B cell (primary cell): ENCODE measurements around the gene ATP9B. TPM values are rescaled to one million over a fixed set of nuclear protein-coding genes. Genes with fewer than 3 reads are reported as not detected.

Experiments
- ATAC-seq: fragments of 200-7000 bp; cut with Tn5 transposase; one replicate; pipeline ENCODE4 v1.10.0; 2021; ENCODE audit warnings: low read depth, mild to moderate bottlenecking, moderate number of reproducible peaks, moderate library complexity
- CTCF ChIA-PET: fragments of 350-600 bp; sonication (Branson Sonifier 250); formaldehyde crosslinking; loops from one replicate; lab custom pipeline; 2021; ENCODE audit warnings: antibody characterized with exemption, inconsistent platforms; lab: Charles Lee
- POLR2A ChIA-PET: fragments of 350-600 bp; sonication (Branson Sonifier 250); formaldehyde crosslinking; loops from one replicate; lab custom pipeline; 2021; ENCODE audit warnings: antibody characterized with exemption; lab: Charles Lee
- DNase-seq: peaks from one replicate; pipeline ENCODE4 v3.0.0; 2013
- H2AFZ ChIP-seq: 2 replicates; pipeline ENCODE4 v1.6.1; 2012; ENCODE audit warnings: mild to moderate bottlenecking, low read depth, low read length; ENCODE audit not compliant: insufficient read depth, poor library complexity, severe bottlenecking
- H3K27ac ChIP-seq, 2 donors: 1 replicate in 1 of 2; 2 replicates in 1 of 2; pipeline ENCODE4 v1.5.1; 2012 to 2013; ENCODE audit warnings: low read length in 2 of 2, mild to moderate bottlenecking in 2 of 2, moderate library complexity in 1 of 2
- H3K27me3 ChIP-seq, 4 experiments: fragments of 200-600 bp in 1 of 4; sonication (generic) in 1 of 4; replicated peaks in 1 of 4; 1 replicate in 2 of 4; 2 replicates in 2 of 4; pipeline versions ENCODE4 v1.6.1 to v1.7.0; 2013 to 2016; ENCODE audit warnings: low read length in 3 of 4, mild to moderate bottlenecking in 2 of 4, mixed read lengths in 1 of 4, moderate library complexity in 1 of 4; ENCODE audit not compliant: insufficient read depth in 4 of 4, control insufficient read depth in 3 of 4; ENCODE audit errors: control extremely low read depth in 1 of 4
- H3K36me3 ChIP-seq, 2 experiments: replicated peaks in 1 of 2; 1 replicate in 1 of 2; 2 replicates in 1 of 2; pipeline versions ENCODE4 v1.6.1 to v1.7.1; 2013; ENCODE audit warnings: low read length in 1 of 2; ENCODE audit not compliant: insufficient read depth in 2 of 2, control insufficient read depth in 1 of 2; ENCODE audit errors: control extremely low read depth in 1 of 2, extremely low read depth in 1 of 2
- H3K4me1 ChIP-seq, 2 donors: fragments of 200-600 bp in 1 of 2; sonication (generic) in 1 of 2; 1 replicate in 1 of 2; 2 replicates in 1 of 2; pipeline versions ENCODE4 v1.5.1 to v1.6.1; 2013 to 2017; ENCODE audit warnings: low read length in 2 of 2; ENCODE audit not compliant: control insufficient read depth in 2 of 2, insufficient read depth in 2 of 2
- H3K4me2 ChIP-seq: replicated peaks from 2 replicates; pipeline ENCODE3; 2012; ENCODE audit warnings: mild to moderate bottlenecking, low read depth, low read length; ENCODE audit not compliant: poor library complexity, severe bottlenecking
- H3K4me3 ChIP-seq, 5 experiments: fragments of 200-600 bp in 1 of 5; sonication (generic) in 1 of 5; 1 replicate in 3 of 5; 2 replicates in 2 of 5; pipeline versions ENCODE4 v1.5.1 to v1.7.0; 2011 to 2016; ENCODE audit warnings: low read length in 4 of 5, mild to moderate bottlenecking in 4 of 5, low read depth in 2 of 5, control low read depth in 1 of 5, moderate library complexity in 1 of 5; ENCODE audit not compliant: insufficient read depth in 1 of 5; ENCODE audit errors: control extremely low read depth in 1 of 5, extremely low read depth in 1 of 5
- H3K79me2 ChIP-seq: fragments of 200-600 bp; sonication (generic); one replicate; pipeline ENCODE4 v1.6.0; 2016; ENCODE audit warnings: low read length; ENCODE audit not compliant: control insufficient read depth, insufficient read depth
- H3K9ac ChIP-seq: fragments of 200-600 bp; sonication (generic); 2 replicates; pipeline ENCODE4 v1.6.1; 2017; ENCODE audit warnings: mild to moderate bottlenecking, low read length, moderate library complexity
- H3K9me3 ChIP-seq, 3 donors: one replicate each; pipeline versions ENCODE4 v1.6.1 to v1.7.1; 2013; ENCODE audit warnings: low read length in 2 of 3; ENCODE audit not compliant: control insufficient read depth in 2 of 3, insufficient read depth in 1 of 3; ENCODE audit errors: control extremely low read depth in 1 of 3
- H4K20me1 ChIP-seq: 2 replicates; pipeline ENCODE4 v1.6.0; 2012; ENCODE audit warnings: mild to moderate bottlenecking, low read length; ENCODE audit not compliant: insufficient read depth, control insufficient read depth, poor library complexity, severe bottlenecking
- H3K27ac Mint-ChIP-seq: one replicate; pipeline ENCODE4 v1.8.0; 2021; ENCODE audit warnings: mixed read lengths
- H3K27me3 Mint-ChIP-seq: one replicate; pipeline ENCODE4 v1.8.0; 2021; ENCODE audit warnings: mixed read lengths
- H3K4me1 Mint-ChIP-seq: one replicate; pipeline ENCODE4 v1.8.0; 2021; ENCODE audit warnings: mixed read lengths
- H3K4me3 Mint-ChIP-seq: one replicate; pipeline ENCODE4 v1.8.0; 2021; ENCODE audit warnings: mixed read lengths
- H3K9me3 Mint-ChIP-seq: one replicate; pipeline ENCODE4 v1.8.0; 2022; ENCODE audit warnings: mixed read lengths; ENCODE audit not compliant: insufficient read depth
- EZH2 ChIP-seq: IDR thresholded peaks from 2 replicates; pipeline ENCODE4 v1.6.1; 2012; ENCODE audit warnings: borderline replicate concordance, low read depth, mild to moderate bottlenecking, moderate library complexity, low read length; ENCODE audit not compliant: insufficient read depth, poor library complexity, severe bottlenecking
- WGBS: methylation state at CpG from one replicate; pipeline ENCODE4 v1.1.5; 2013; ENCODE audit warnings: missing lambda C conversion rate; ENCODE audit not compliant: insufficient coverage; 5-methylcytosine and 5-hydroxymethylcytosine counted together
- intact Hi-C: fragments of 100-400 bp; cut with micrococcal nuclease; formaldehyde crosslinking; loops from one replicate; pipeline ENCODE4 v1.10.0; 2022
- polyA plus RNA-seq: library from polyadenylated mRNA; depleted of rRNA; stranded (reverse); fragments of >200 nt; gene quantifications from 2 replicates; pipeline ENCODE4 v1.2.3, GENCODE V29; 2012
- total RNA-seq, 2 donors: library from RNA; stranded (reverse); fragments of 120-200 nt in 1 of 2; gene quantifications; 1 replicate in 1 of 2; 2 replicates in 1 of 2; pipeline versions ENCODE4 v1.2.3 to v1.2.4, GENCODE V29; 2013 to 2022
- TF ChIP-seq, protein P1 (sequence below): fragments of 200-600 bp; IDR thresholded peaks from one replicate; pipeline ENCODE4 v1.8.0; 2022; ENCODE audit warnings: antibody characterized with exemption, mild to moderate bottlenecking

Gene ATP9B
- total and polyA plus RNA-seq, 2 donors (not counting 1 experiment from before 2014, with no cell fraction given), result 34.3 to 71.7 TPM

DNA sequence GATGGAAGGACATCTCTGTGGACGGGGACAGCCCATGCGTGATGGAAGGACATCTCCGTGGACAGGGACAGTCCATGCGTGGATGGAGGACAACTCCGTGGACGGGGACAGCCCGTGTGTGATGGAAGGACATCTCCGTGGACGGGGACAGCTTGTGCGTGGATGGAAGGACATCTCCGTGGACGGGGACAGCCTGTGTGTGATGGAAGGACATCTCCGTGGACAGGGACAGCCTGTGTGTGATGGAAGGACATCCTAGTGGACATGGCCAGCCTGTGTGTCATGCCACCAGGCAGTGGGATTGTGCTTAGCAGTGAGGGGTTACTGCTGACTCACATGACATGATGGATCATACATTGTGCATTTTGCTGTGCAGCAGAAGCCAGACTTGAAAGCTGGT lies 296.5 kb downstream of the ATP9B start:
- Histone ChIP-seq H3K4me2 (no peak overlapping the region), H3K79me2 (no peaks in the 10 kb centered on the region), H3K27me3 (no peaks in the 10 kb centered on the region), H4K20me1 (no peaks in the 10 kb centered on the region), H3K9ac (no peak overlapping the region), H3K27ac (no peak overlapping the region), H3K4me1 (peaks cover 7 to 10% of the 10 kb centered on the region in 2 donors), H2AFZ (no peak overlapping the region), H3K4me3 (no peak overlapping the region), H3K36me3 (peaks cover 0 to 27% of the 10 kb centered on the region in 2 experiments), H3K9me3 (no peaks in the 10 kb centered on the region)
- ATAC-seq (no peak), DNase-seq (no peak)
- no peak overlapping the region for H3K4me3 Mint-ChIP-seq
- no peaks in the 10 kb centered on the region for H3K27me3 Mint-ChIP-seq
- no peak overlapping the region for H3K27ac Mint-ChIP-seq
- peaks cover 10% of the 10 kb centered on the region for H3K4me1 Mint-ChIP-seq
- intact Hi-C loops, result no loop called here
- CTCF ChIA-PET, result interaction anchor here (1.6 kb wide), 1 partner anchor 13 kb away, joined by 4 read pairs; no protein-coding TSS in a partner anchor
- H3K9me3 Mint-ChIP-seq, result no peaks in the 10 kb centered on the region
- TF ChIP-seq, protein P1, sequence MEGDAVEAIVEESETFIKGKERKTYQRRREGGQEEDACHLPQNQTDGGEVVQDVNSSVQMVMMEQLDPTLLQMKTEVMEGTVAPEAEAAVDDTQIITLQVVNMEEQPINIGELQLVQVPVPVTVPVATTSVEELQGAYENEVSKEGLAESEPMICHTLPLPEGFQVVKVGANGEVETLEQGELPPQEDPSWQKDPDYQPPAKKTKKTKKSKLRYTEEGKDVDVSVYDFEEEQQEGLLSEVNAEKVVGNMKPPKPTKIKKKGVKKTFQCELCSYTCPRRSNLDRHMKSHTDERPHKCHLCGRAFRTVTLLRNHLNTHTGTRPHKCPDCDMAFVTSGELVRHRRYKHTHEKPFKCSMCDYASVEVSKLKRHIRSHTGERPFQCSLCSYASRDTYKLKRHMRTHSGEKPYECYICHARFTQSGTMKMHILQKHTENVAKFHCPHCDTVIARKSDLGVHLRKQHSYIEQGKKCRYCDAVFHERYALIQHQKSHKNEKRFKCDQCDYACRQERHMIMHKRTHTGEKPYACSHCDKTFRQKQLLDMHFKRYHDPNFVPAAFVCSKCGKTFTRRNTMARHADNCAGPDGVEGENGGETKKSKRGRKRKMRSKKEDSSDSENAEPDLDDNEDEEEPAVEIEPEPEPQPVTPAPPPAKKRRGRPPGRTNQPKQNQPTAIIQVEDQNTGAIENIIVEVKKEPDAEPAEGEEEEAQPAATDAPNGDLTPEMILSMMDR, result no peak
- TF ChIP-seq EZH2, result no peak
- 96% methylated on average over 13 of the region's 13 CpGs for WGBS
- POLR2A ChIA-PET, result no interaction called here

DNA sequence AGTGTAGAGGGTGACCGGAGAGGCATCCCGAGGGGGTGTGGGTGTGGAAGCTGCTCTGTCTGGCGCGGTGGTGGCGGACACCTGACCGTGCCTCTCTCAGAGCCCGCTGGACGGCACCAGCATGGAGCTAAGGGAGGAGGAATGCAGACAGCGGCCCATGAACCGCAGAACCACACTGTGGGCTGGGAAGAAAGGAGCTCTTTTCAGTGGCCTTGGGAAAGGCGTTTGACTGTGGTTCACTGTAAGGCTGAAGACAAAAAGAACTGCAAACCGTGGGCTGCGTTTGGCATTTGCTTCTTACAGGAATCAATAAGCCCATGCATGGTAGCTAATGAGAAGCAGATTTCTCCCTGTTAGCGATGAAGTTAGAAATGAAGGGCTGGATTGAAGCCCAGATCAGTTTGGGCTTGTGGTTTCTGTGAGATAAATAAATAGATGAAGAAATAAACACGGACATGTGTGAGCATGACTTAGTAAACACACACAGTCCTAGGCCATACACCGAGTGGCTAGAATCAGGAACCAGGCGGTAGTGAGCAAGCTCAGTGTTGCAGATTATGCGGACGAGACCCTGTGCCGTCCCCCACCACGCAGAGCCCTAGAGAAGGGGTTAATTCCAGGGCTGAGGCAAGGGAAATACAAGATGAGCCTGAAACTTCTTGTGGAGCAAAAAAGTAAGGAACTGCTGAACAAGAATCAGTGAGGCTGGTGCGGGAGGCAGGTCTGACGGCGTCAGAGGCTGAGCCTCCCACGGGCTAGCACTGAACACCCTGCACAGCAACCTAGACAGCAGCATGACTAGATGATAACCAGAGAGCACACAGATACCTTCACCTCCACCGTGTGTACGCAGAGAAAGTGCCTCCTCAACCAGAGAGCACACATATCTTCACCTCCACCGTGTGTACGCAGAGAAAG lies 297.2 kb downstream of the ATP9B start:
- H3K9ac ChIP-seq, result no peak overlapping the region
- ChIA-PET POLR2A (no interaction called here), CTCF (interaction anchor here (1.6 kb wide), 1 partner anchor 13 kb away, joined by 4 read pairs; no protein-coding TSS in a partner anchor)
- no peak overlapping the region for H3K27ac ChIP-seq
- H3K27ac Mint-ChIP-seq, result no peak overlapping the region
- H3K79me2 ChIP-seq, result no peaks in the 10 kb centered on the region
- no peaks in the 10 kb centered on the region for H3K27me3 ChIP-seq
- ATAC-seq, result no peak
- peaks cover 11% of the 10 kb centered on the region for H3K4me1 Mint-ChIP-seq
- DNase-seq, result no peak
- WGBS, result 99% methylated on average over 25 of the region's 29 CpGs
- no peak overlapping the region for H3K4me3 ChIP-seq
- no peaks in the 10 kb centered on the region for H3K9me3 Mint-ChIP-seq
- H2AFZ ChIP-seq, result no peak overlapping the region
- no peak for TF ChIP-seq EZH2
- TF ChIP-seq, protein P1, result no peak
- H3K36me3 ChIP-seq, result peaks cover 0 to 21% of the 10 kb centered on the region in 2 experiments
- no peak overlapping the region for H3K4me3 Mint-ChIP-seq
- H3K27me3 Mint-ChIP-seq, result no peaks in the 10 kb centered on the region
- H3K4me2 ChIP-seq, result no peak overlapping the region
- peaks cover 7 to 10% of the 10 kb centered on the region in 2 donors for H3K4me1 ChIP-seq
- H3K9me3 ChIP-seq, result no peaks in the 10 kb centered on the region
- intact Hi-C loops, result no loop called here
- H4K20me1 ChIP-seq, result no peaks in the 10 kb centered on the region
